ENCODE data around the gene HBA1. TPM values are rescaled to one million over a fixed set of nuclear protein-coding genes. Genes with fewer than 3 reads are reported as not detected.

HBA1 gene
- total and polyA plus RNA-seq, 2 of the 8 experiments (the other 6 are each of a cell fraction or from before 2014, with no cell fraction given) = 2.3 TPM

DNA sequence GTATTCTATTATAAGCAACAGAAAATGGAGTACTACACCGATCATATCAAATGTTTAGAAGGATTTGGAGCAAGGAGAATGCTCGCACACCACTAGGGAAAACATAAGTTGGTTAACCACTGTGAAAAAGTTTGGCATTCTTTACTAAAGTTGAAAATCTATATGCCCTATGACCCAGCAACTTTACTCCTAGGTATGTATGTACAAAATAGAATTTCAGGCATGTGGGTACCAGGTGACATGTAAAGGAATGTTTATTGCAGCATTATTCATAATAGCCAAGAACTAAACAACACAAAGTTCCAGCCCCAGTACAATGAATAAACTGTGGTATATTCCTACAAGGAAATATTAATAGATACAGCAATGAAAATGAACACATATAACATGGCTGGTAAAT is 29.8 kb upstream of the HBA1 start (continued):
- no peak for TF ChIP-seq RAD21 (IDR thresholded peaks at IDR 0.05 in 1 of 2, conservative IDR thresholded peaks at IDR 0.05 in 1 of 2; ENCODE audit: low read depth in 2 of 2, low read length in 2 of 2)
- no peak for TF ChIP-seq RBBP5 (IDR thresholded peaks at IDR 0.05; ENCODE audit: borderline replicate concordance, low read depth, low read length)
- TF ChIP-seq, protein P1, sequence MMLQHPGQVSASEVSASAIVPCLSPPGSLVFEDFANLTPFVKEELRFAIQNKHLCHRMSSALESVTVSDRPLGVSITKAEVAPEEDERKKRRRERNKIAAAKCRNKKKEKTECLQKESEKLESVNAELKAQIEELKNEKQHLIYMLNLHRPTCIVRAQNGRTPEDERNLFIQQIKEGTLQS (IDR thresholded peaks at IDR 0.05; ENCODE audit: insufficient read depth, low read depth, low read length) = no peak
- TF ChIP-seq SAP30 (IDR thresholded peaks at IDR 0.05; ENCODE audit: insufficient read depth, insufficient replicate concordance, low read length) = no peak
- TF ChIP-seq POU5F1 (IDR thresholded peaks at IDR 0.05; ENCODE audit: low read depth, low read length) = no peak
- TF ChIP-seq EZH2 (IDR thresholded peaks at IDR 0.05; ENCODE audit: low read depth, low read length, severe bottlenecking) = no peak
